ENCODE results near the gene SULF2.

DNA sequence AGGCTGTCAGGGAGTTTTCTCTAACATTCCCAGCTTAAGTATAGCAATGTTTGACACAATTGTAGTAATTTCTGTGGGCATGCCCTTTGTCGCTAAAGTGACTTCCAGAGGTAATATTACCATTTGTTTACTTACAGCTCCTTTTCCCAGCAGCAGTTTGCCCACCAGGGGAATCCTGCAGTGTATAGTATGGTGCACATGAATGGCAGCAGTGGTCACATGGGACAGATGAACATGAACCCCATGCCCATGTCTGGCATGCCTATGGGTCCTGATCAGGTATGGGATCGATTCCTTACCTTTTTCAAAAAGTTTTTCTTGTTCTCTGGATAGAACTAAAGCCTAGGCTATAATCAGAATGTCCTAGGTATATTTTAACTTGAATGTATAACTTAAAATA, 132.5 kb downstream of the SULF2 start:
- TF ChIP-seq, protein P1, sequence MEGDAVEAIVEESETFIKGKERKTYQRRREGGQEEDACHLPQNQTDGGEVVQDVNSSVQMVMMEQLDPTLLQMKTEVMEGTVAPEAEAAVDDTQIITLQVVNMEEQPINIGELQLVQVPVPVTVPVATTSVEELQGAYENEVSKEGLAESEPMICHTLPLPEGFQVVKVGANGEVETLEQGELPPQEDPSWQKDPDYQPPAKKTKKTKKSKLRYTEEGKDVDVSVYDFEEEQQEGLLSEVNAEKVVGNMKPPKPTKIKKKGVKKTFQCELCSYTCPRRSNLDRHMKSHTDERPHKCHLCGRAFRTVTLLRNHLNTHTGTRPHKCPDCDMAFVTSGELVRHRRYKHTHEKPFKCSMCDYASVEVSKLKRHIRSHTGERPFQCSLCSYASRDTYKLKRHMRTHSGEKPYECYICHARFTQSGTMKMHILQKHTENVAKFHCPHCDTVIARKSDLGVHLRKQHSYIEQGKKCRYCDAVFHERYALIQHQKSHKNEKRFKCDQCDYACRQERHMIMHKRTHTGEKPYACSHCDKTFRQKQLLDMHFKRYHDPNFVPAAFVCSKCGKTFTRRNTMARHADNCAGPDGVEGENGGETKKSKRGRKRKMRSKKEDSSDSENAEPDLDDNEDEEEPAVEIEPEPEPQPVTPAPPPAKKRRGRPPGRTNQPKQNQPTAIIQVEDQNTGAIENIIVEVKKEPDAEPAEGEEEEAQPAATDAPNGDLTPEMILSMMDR (IDR thresholded peaks at IDR 0.05), result no peak
- no peak for TF ChIP-seq EZH2 (IDR thresholded peaks at IDR 0.05; ENCODE audit: borderline replicate concordance, insufficient read depth, low read depth, low read length, poor library complexity, severe bottlenecking)
